Coronary artery (tissue), 2 donors: ENCODE measurements around the gene MAGEB2.
"Not testable (repeated sequence)": the region's sequence is repeated elsewhere in the genome, so short reads cannot be mapped to it uniquely, and the experiment has no call there.

Experiments used
- DNase-seq: peaks from one replicate; pipeline ENCODE4 v3.0.0-alpha.2; 2017; ENCODE audit warnings: low spot score
- H3K27ac ChIP-seq, 2 donors: fragments of 200-600 bp; sonication (generic); one replicate each; pipeline ENCODE4 v1.5.1; 2016 to 2019
- H3K4me3 ChIP-seq: fragments of 200-600 bp; sonication (generic); 2 replicates; pipeline ENCODE4 v1.5.1; 2016; ENCODE audit warnings: mild to moderate bottlenecking, moderate library complexity
- TF ChIP-seq, protein P1 (sequence below): fragments of 200-600 bp; sonication (generic); IDR thresholded peaks from one replicate; pipeline ENCODE4 v1.5.1; 2019; ENCODE audit warnings: antibody characterized with exemption

MAGEB2 gene, protein sequence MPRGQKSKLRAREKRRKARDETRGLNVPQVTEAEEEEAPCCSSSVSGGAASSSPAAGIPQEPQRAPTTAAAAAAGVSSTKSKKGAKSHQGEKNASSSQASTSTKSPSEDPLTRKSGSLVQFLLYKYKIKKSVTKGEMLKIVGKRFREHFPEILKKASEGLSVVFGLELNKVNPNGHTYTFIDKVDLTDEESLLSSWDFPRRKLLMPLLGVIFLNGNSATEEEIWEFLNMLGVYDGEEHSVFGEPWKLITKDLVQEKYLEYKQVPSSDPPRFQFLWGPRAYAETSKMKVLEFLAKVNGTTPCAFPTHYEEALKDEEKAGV

DNA sequence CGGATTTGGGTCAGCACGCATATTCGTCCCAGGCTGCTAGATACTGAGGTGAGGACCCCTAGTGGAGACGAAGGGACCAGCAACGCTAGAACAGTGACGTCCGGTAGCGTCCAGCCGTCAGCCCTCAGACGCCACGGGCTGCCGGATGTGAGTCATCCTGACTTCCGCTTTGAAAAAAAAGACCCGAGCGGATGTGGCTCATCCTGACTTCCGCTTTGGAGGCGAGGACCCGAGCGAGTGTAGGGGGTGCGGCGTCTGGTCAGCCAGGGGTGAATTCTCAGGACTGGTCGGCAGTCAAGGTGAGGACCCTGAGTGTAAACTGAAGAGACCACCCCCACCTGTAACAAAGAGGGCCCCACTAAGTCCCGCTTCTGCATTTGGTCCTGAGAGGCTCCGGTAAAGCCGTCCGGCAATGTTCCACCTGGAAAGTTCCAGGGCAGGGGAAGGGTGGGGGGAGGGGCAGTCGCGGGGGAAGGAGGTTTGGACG, at the start of gene MAGEB2:
MAGEB2 (plus strand) TSS at position 207 of the 487 bp plus-strand sequence. CDS start 3,018 bp downstream, outside the sequence.
- Histone ChIP-seq H3K27ac (no peak within 1 kb of the TSS), H3K4me3 (no peak within 1 kb of the TSS)
- TF ChIP-seq, protein P1, sequence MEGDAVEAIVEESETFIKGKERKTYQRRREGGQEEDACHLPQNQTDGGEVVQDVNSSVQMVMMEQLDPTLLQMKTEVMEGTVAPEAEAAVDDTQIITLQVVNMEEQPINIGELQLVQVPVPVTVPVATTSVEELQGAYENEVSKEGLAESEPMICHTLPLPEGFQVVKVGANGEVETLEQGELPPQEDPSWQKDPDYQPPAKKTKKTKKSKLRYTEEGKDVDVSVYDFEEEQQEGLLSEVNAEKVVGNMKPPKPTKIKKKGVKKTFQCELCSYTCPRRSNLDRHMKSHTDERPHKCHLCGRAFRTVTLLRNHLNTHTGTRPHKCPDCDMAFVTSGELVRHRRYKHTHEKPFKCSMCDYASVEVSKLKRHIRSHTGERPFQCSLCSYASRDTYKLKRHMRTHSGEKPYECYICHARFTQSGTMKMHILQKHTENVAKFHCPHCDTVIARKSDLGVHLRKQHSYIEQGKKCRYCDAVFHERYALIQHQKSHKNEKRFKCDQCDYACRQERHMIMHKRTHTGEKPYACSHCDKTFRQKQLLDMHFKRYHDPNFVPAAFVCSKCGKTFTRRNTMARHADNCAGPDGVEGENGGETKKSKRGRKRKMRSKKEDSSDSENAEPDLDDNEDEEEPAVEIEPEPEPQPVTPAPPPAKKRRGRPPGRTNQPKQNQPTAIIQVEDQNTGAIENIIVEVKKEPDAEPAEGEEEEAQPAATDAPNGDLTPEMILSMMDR: no peak
- DNase-seq: no peak

DNA sequence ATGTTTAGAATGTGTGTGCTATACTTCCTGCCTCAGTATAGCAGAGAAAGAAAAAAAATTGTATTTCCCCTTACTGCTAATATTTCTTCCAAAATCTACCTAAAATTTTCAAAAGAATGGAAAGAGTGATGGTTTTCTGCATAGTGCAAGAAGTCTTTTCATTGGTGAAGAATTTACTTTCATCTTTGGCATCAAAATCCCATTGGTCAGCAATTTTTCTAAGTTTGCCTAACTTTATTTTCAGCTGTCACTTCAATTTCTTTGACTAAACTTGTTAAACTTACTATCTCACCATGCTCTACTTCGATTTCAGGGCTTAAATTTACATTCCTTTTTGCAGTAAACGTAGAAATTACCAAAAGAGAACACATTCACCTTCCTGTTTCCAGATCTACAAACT, 44.5 kb upstream of the MAGEB2 start:
- Histone ChIP-seq H3K4me3 (no peak overlapping the region), H3K27ac (no peak overlapping the region)
- TF ChIP-seq, protein P1: no peak
- DNase-seq: no peak

DNA sequence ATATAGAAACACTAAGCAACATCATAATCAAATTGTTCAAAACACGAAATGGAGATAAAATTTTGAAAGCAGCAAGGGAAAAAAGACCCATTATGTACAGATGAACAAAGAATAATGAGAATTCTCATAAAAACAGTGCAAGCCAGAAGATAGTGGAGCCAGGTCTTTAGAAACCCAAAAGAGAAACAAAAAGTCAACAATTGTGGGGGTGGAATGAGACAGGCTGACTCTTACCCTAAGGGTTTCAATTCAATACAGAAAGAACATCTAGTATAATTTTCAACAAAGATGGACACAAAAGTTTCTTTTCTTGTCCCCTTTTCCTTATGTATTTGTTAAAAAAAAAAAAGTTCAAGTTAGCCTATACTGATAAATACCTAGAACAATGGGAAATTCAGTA, 34.0 kb upstream of the MAGEB2 start:
- TF ChIP-seq, protein P1: no peak
- no peak overlapping the region for H3K4me3 ChIP-seq
- H3K27ac ChIP-seq: no peak overlapping the region
- DNase-seq: no peak

DNA sequence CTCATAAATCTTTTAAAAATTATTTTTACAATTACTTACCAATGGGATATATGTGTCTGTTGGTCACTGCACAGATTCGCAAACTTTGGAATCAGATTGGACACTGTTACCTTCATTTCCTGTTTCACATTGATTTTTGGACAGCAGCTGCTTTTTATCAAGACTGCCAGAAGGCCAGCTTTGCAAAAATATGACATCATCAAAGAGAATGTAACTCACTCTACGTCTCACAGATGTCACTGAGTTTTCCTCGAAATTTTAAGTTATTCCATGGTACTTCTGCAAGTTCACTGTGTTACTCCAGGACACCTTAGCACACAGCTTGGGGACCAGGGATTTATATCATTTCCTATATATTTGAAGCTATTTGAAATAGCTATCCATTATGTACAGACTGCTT, 31.8 kb upstream of the MAGEB2 start:
- Histone ChIP-seq H3K27ac (no peak overlapping the region), H3K4me3 (no peak overlapping the region)
- TF ChIP-seq, protein P1: no peak
- no peak for DNase-seq

DNA sequence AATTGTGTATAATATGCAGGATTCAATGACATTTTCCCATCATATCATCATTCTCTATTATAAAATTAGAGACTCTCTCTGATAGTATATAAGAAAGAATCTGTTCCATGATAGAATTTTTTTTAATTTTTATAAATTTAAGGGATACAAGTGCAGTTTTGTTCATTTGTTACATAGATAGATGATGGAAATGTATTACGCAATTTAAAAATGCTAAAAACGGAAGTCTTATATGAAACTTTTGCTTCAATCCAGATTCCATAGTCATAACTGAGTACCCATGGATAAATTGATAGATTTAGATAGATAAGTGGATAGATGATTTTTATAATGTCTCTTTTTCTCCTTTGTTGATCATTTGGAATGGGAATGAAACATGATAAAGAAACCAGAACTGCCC, 24.9 kb upstream of the MAGEB2 start:
- Histone ChIP-seq H3K27ac (no peak overlapping the region), H3K4me3 (no peak overlapping the region)
- no peak for DNase-seq
- TF ChIP-seq, protein P1: no peak

DNA sequence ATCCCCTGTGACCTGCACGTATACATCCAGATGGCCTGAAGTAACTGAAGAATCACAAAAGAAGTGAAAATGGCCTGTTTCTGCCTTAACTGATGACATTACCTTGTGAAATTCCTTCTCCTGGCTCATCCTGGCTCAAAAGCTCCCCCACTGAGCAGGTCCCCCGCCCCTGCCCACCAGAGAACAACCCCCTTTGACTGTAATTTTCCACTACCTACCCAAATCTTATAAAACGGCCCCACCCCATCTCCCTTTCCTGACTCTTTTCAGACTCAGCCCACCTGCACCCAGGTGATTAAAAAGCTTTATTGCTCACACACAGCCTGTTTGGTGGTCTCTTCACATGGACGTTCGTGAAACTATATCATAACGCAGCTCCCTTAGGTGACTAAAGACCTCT, 21.5 kb upstream of the MAGEB2 start:
- DNase-seq, H3K27ac ChIP-seq, H3K4me3 ChIP-seq: not testable (repeated sequence)

DNA sequence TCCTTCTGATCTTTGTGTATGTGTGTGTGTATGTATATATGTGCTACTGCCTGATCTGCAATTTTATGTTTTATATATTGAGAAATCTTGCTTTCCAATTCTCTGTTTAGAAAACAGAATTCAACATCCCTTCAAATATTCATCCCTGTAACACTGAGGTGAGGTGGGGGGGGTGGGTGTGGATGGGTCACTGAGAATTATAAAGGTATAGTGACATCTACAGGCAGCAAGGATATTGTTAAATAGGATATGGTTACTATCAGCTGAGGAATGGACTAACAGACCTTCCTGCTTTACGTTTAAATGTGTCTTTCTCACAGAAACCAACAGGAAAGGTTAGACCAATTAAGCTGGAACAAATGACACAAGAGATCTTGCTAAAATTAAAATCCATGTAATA, 19.0 kb upstream of the MAGEB2 start:
- no peak for DNase-seq
- TF ChIP-seq, protein P1: no peak

More for the DNA sequence above, 19.0 kb upstream of the MAGEB2 start:
- H3K4me3 ChIP-seq: no peak overlapping the region
- no peak overlapping the region for H3K27ac ChIP-seq
